NOMO-1 (cell line): ENCODE data around the gene TTI1.
"Not testable (repeated sequence)": the region's sequence is repeated elsewhere in the genome, so short reads cannot be mapped to it uniquely, and the experiment has no call there.

Experiments
- DNase-seq, 2 experiments: peaks; one replicate each; lab custom pipeline; 2025; ENCODE audit not compliant: unreplicated experiment in 2 of 2; lab: John Stamatoyannopoulos, UW

Gene TTI1

GRCh38 chr20:38012332-38012731 is 20.9 kb downstream of the TTI1 start:
- no peak for DNase-seq

- no peak for DNase-seq
Measured at GRCh38 chr20:38011696-38012095, 21.6 kb downstream of the TTI1 start.

- DNase-seq, result not testable (repeated sequence)
Measured at GRCh38 chr20:38009416-38009815, 23.8 kb downstream of the TTI1 start.

- no peak for DNase-seq
Measured at GRCh38 chr20:38008233-38008944, 24.9 kb downstream of the TTI1 start.

GRCh38 chr20:38007526-38007925 is 25.7 kb downstream of the TTI1 start:
- no peak for DNase-seq

GRCh38 chr20:38005903-38006302 is 27.4 kb downstream of the TTI1 start:
- no peak for DNase-seq

- DNase-seq, result no peak
Measured at GRCh38 chr20:38004416-38004815, 28.8 kb downstream of the TTI1 start.

- no peak for DNase-seq
Measured at GRCh38 chr20:38002422-38002821, 30.8 kb downstream of the TTI1 start.

GRCh38 chr20:38001981-38002380 is 31.3 kb downstream of the TTI1 start:
- DNase-seq, result no peak

GRCh38 chr20:38001173-38001875 is 31.9 kb downstream of the TTI1 start:
- no peak for DNase-seq

- DNase-seq, result no peak
Measured at GRCh38 chr20:38000293-38000692, 33.0 kb downstream of the TTI1 start.

GRCh38 chr20:37999526-38000263 is 33.6 kb downstream of the TTI1 start:
- no peak for DNase-seq

- DNase-seq, result no peak
Measured at GRCh38 chr20:37997516-37997915, 35.7 kb downstream of the TTI1 start.

- no peak for DNase-seq
Measured at GRCh38 chr20:37995856-37996605, 37.2 kb downstream of the TTI1 start.

GRCh38 chr20:37994512-37994911 is 38.7 kb downstream of the TTI1 start:
- DNase-seq, result no peak

GRCh38 chr20:37992802-37993409 is 40.4 kb downstream of the TTI1 start:
- DNase-seq, result peak; percentile 51 to 62

GRCh38 chr20:37991908-37992307 is 41.3 kb downstream of the TTI1 start:
- DNase-seq, result no peak

GRCh38 chr20:37991157-37991866 is 41.9 kb downstream of the TTI1 start:
- DNase-seq, result peak in 1 of 2 experiments; percentile 2

GRCh38 chr20:37990571-37991151 is 42.6 kb downstream of the TTI1 start:
- DNase-seq, result peak; percentile 85 to 96
